PC-9 (cell line): ENCODE results near the gene OSBPL2.

Source experiments
- CTCF ChIP-seq: fragments of 200-600 bp; sonication (generic); conservative IDR thresholded peaks from 2 replicates; pipeline ENCODE4 v1.6.1; 2017; ENCODE audit warnings: mixed run types, antibody characterized with exemption, mild to moderate bottlenecking, moderate library complexity
- EZH2 ChIP-seq: fragments of 200-600 bp; sonication (generic); IDR thresholded peaks from 2 replicates; pipeline ENCODE4 v1.8.0; 2017; ENCODE audit warnings: antibody characterized with exemption, low read depth

GRCh38 chr20:62222972-62223371 is 15.3 kb upstream of the OSBPL2 start:
- TF ChIP-seq CTCF (no peak), EZH2 (no peak)
